MM.1S (cell line): Measurements from ENCODE around the gene ALG14.

Source experiments
- DNase-seq: peaks from one replicate; pipeline ENCODE4 v3.0.0-alpha.2; 2015
- H2AFZ ChIP-seq: fragments of 300-600 bp; sonication (generic); 2 replicates; pipeline ENCODE4 v1.6.0; 2016; ENCODE audit warnings: antibody characterized with exemption, low read length
- H3F3A ChIP-seq: fragments of 300-600 bp; sonication (generic); 2 replicates; pipeline ENCODE4 v1.6.1; 2016; ENCODE audit warnings: mild to moderate bottlenecking, antibody characterized with exemption, low read length, moderate library complexity, mixed read lengths; ENCODE audit not compliant: insufficient read depth
- H3K27ac ChIP-seq: fragments of 300-600 bp; sonication (generic); 2 replicates; pipeline ENCODE4 v1.5.1; 2016; ENCODE audit warnings: mild to moderate bottlenecking, low read length
- H3K27me3 ChIP-seq: fragments of 300-600 bp; sonication (generic); replicated peaks from 2 replicates; pipeline ENCODE4 v1.6.0; 2016; ENCODE audit warnings: low read length; ENCODE audit not compliant: insufficient read depth
- H3K36me3 ChIP-seq: fragments of 300-600 bp; sonication (generic); replicated peaks from 2 replicates; pipeline ENCODE4 v1.6.1; 2016; ENCODE audit warnings: mild to moderate bottlenecking, low read length, mixed read lengths; ENCODE audit not compliant: insufficient read depth
- H3K4me1 ChIP-seq: fragments of 300-600 bp; sonication (generic); 2 replicates; pipeline ENCODE4 v1.6.1; 2016; ENCODE audit warnings: low read length, mixed read lengths
- H3K4me2 ChIP-seq: fragments of 300-600 bp; sonication (generic); 2 replicates; pipeline ENCODE4 v1.6.0; 2016; ENCODE audit warnings: low read depth, low read length
- H3K4me3 ChIP-seq: fragments of 300-600 bp; sonication (generic); 2 replicates; pipeline ENCODE4 v1.5.1; 2016; ENCODE audit warnings: low read length, mixed read lengths
- H3K79me2 ChIP-seq: fragments of 300-600 bp; sonication (generic); 2 replicates; pipeline ENCODE4 v1.6.1; 2016; ENCODE audit warnings: mixed run types, low read length, mixed read lengths
- H3K9ac ChIP-seq: fragments of 300-600 bp; sonication (generic); 2 replicates; pipeline ENCODE4 v1.6.1; 2016; ENCODE audit warnings: low read length, mixed read lengths
- H3K9me2 ChIP-seq: fragments of 300-600 bp; sonication (generic); replicated peaks from 2 replicates; pipeline ENCODE4 v1.6.1; 2016; ENCODE audit warnings: mild to moderate bottlenecking, low read length, mixed read lengths; ENCODE audit not compliant: insufficient read depth
- H3K9me3 ChIP-seq: fragments of 300-600 bp; sonication (generic); replicated peaks from 2 replicates; pipeline ENCODE4 v1.6.1; 2016; ENCODE audit warnings: mild to moderate bottlenecking, low read length, mixed read lengths; ENCODE audit not compliant: insufficient read depth
- H4K20me1 ChIP-seq: fragments of 300-600 bp; sonication (generic); 2 replicates; pipeline ENCODE4 v1.6.1; 2016; ENCODE audit warnings: mild to moderate bottlenecking, low read length, moderate library complexity, mixed read lengths; ENCODE audit not compliant: insufficient read depth
- EZH2 ChIP-seq: fragments of 300-600 bp; sonication (generic); optimal IDR thresholded peaks from 2 replicates; pipeline ENCODE3; 2017; ENCODE audit warnings: low read depth, mild to moderate bottlenecking, antibody characterized with exemption, low read length, mixed read lengths
- EZH2phosphoT487 ChIP-seq: fragments of 300-600 bp; sonication (generic); IDR thresholded peaks from 2 replicates; pipeline ENCODE4 v1.6.1; 2018; ENCODE audit warnings: antibody characterized with exemption, low read length
- TF ChIP-seq, protein P1 (sequence below): fragments of 300-600 bp; sonication (generic); IDR thresholded peaks from 2 replicates; pipeline ENCODE4 v1.5.1; 2016; ENCODE audit warnings: antibody characterized with exemption, low read length, mixed read lengths

ALG14 gene

DNA sequence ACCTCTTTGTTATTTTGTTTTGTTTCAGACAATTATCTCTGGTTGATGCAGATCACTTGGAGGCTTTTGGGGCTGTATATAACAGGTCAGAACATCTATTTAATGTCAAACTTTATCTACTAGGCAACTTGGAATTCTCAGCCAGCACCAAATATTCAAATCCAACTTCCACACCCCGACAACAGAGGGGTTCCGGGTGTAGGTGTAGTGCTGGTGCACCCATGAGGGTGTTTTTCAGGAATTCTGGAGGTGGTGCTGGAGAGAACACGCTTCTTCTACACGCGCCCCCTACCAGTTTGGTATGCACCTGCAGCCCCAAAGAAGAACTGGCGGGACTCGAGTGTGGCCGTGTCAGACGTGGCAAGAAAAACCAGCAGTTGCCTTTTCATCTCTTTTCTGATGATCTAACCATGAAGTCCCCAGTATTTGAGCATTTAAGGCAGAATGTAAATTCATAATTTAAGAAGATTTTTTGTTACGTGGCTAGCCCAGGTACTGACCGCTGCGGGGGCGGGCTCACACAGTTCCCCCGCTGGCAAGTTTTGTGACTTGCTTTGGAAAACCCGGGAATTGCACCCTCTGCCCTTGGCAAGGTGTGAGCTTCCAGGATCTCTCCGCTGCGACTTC, 43.9 kb upstream of the ALG14 start:
- TF ChIP-seq, protein P1, sequence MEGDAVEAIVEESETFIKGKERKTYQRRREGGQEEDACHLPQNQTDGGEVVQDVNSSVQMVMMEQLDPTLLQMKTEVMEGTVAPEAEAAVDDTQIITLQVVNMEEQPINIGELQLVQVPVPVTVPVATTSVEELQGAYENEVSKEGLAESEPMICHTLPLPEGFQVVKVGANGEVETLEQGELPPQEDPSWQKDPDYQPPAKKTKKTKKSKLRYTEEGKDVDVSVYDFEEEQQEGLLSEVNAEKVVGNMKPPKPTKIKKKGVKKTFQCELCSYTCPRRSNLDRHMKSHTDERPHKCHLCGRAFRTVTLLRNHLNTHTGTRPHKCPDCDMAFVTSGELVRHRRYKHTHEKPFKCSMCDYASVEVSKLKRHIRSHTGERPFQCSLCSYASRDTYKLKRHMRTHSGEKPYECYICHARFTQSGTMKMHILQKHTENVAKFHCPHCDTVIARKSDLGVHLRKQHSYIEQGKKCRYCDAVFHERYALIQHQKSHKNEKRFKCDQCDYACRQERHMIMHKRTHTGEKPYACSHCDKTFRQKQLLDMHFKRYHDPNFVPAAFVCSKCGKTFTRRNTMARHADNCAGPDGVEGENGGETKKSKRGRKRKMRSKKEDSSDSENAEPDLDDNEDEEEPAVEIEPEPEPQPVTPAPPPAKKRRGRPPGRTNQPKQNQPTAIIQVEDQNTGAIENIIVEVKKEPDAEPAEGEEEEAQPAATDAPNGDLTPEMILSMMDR: peak; percentile 55
- no peak for TF ChIP-seq EZH2
- no peak for TF ChIP-seq EZH2phosphoT487
- Histone ChIP-seq H4K20me1 (no peaks in the 10 kb centered on the region), H3K9me3 (no peaks in the 10 kb centered on the region), H3K27ac (peak overlapping the region; percentile 32; the same call in 1 of the 2 replicates), H3K36me3 (no peaks in the 10 kb centered on the region), H3K4me2 (peak overlapping the region; percentile 55; the same call in 1 of the 2 replicates), H3F3A (no peaks in the 10 kb centered on the region), H3K4me1 (no peaks in the 10 kb centered on the region), H3K27me3 (no peaks in the 10 kb centered on the region), H3K79me2 (no peaks in the 10 kb centered on the region), H2AFZ (peak overlapping the region; percentile 63; the same call in 1 of the 2 replicates), H3K9ac (peak overlapping the region; percentile 46; the same call in 1 of the 2 replicates), H3K9me2 (no peaks in the 10 kb centered on the region), H3K4me3 (peak overlapping the region; percentile 74)
- DNase-seq: peak; percentile 70

GRCh38 chr1:95115708-95116137, 43.0 kb upstream of the ALG14 start:
- TF ChIP-seq EZH2phosphoT487: no peak
- TF ChIP-seq EZH2: no peak
- TF ChIP-seq, protein P1: no peak
- no peaks in the 10 kb centered on the region for H3K4me1 ChIP-seq
- no peak for DNase-seq
- H3K36me3 ChIP-seq: no peaks in the 10 kb centered on the region
- no peaks in the 10 kb centered on the region for H3K79me2 ChIP-seq
- no peaks in the 10 kb centered on the region for H3K9me3 ChIP-seq
- H3K4me3 ChIP-seq: no peak overlapping the region
- H3K9me2 ChIP-seq: no peaks in the 10 kb centered on the region
- no peaks in the 10 kb centered on the region for H4K20me1 ChIP-seq
- no peak overlapping the region for H3K4me2 ChIP-seq
- H3K27ac ChIP-seq: no peak overlapping the region
- no peaks in the 10 kb centered on the region for H3K27me3 ChIP-seq
- H3F3A ChIP-seq: no peaks in the 10 kb centered on the region
- no peak overlapping the region for H3K9ac ChIP-seq
- H2AFZ ChIP-seq: no peak overlapping the region

DNA sequence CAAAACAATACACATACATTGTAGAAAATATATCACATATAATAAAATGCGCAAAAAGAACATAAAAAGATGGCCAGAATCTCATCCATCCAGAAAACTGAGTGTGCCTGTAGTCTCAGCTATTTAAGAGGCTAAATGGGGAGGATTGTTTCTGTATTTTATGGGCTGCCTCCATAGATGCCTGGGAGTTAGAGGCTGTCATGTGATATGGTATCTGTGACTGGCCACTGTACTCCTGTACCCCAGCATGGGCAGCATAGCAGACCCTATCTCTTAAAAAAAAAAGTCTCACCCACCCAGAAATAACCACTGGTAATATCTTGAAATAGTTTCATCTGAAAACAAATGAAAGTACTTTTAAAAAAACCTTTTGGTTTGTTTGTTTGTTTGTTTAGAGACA, 40.9 kb upstream of the ALG14 start:
- Histone ChIP-seq H3K27ac (no peak overlapping the region), H4K20me1 (no peaks in the 10 kb centered on the region), H3K79me2 (no peaks in the 10 kb centered on the region), H3K4me3 (no peak overlapping the region), H3K36me3 (no peaks in the 10 kb centered on the region), H3K27me3 (no peaks in the 10 kb centered on the region), H3K9me3 (no peaks in the 10 kb centered on the region), H3K4me2 (no peak overlapping the region), H3K9ac (no peak overlapping the region), H3K9me2 (no peaks in the 10 kb centered on the region), H3F3A (no peaks in the 10 kb centered on the region), H3K4me1 (no peaks in the 10 kb centered on the region), H2AFZ (no peak overlapping the region)
- TF ChIP-seq EZH2: no peak
- TF ChIP-seq, protein P1: no peak
- TF ChIP-seq EZH2phosphoT487: no peak
- no peak for DNase-seq
